ENCODE measurements around the gene G0S2. TPM values are rescaled to one million over a fixed set of nuclear protein-coding genes. Genes with fewer than 3 reads are reported as not detected.

G0S2 gene
- total and polyA plus RNA-seq, 10 of the 15 experiments (the other 5 are each of a cell fraction or from before 2014, with no cell fraction given), result 0.07 to 0.51 (median 0.23) TPM

GRCh38 chr1:209647156-209647555, 28.1 kb upstream of the G0S2 start:
- ChIA-PET CTCF (interaction anchor here (1.0 to 2.3 kb wide), 9 partner anchors 16 to 102 kb away, joined by 3 to 11 read pairs (median 4); no protein-coding TSS in a partner anchor), RAD21 (ENCODE audit: unreplicated experiment) (interaction anchor here (0.6 to 15.7 kb wide), 2 partner anchors 28 to 1661 kb away, joined by 3 to 195 read pairs; partner anchors contain the start of gene G0S2), SMC1A (ENCODE audit: uncharacterized antibody, unreplicated experiment) (interaction anchor here (1.3 to 17.6 kb wide), 3 partner anchors 7 to 40 kb away, joined by 3 to 261 read pairs (median 7); partner anchors contain the start of gene G0S2), POLR2A (no interaction called here)
- no peaks in the 10 kb centered on the region for H3K79me2 ChIP-seq (ENCODE audit: control insufficient read depth, insufficient read depth, low read length)
- H3K9me3 ChIP-seq (replicated peaks; ENCODE audit: control insufficient read depth, insufficient read depth, low read length), result no peaks in the 10 kb centered on the region
- 47% methylated on average over 4 of the region's 4 CpGs for WGBS (ENCODE audit: insufficient coverage, insufficient replicate concordance, low lambda C conversion rate, missing lambda C conversion rate)
- no peak overlapping the region for H3K9ac ChIP-seq (ENCODE audit: control insufficient read depth, insufficient read depth, low read length)
- intact Hi-C loops (cut with micrococcal nuclease; ENCODE audit: unreplicated experiment) (loop anchor here (5.0 kb wide), 1 partner anchor 40 kb away; no protein-coding TSS in a partner anchor), in situ Hi-C loops (cut with MboI) (no loop called here)
- no peaks in the 10 kb centered on the region; a peak in 1 of 4 replicates for H3K27me3 ChIP-seq (replicated peaks in 1 of 2; ENCODE audit: control insufficient read depth in 2 of 2, insufficient read depth in 2 of 2, low read length in 1 of 2)
- H3K36me3 ChIP-seq (ENCODE audit: control insufficient read depth in 2 of 2, insufficient read depth in 2 of 2, low read length in 1 of 2), result no peaks in the 10 kb centered on the region
- H3K4me1 ChIP-seq (ENCODE audit: control insufficient read depth, insufficient read depth, low read length), result peaks cover under 1% of the 10 kb centered on the region; the same call in 1 of the 2 replicates
- H4K20me1 ChIP-seq (ENCODE audit: control insufficient read depth, insufficient read depth), result no peaks in the 10 kb centered on the region
- no peak for FAIRE-seq
- H3K4me2 ChIP-seq (ENCODE audit: control insufficient read depth, insufficient read depth), result no peak overlapping the region
- no peak overlapping the region for H3K4me3 ChIP-seq
- BruUV-seq (replicated peaks), result no TSS peak
- no peak for ATAC-seq
- no peak for TF ChIP-seq EP300 (IDR thresholded peaks at IDR 0.05; ENCODE audit: borderline replicate concordance in 1 of 2, control insufficient read depth in 1 of 2, low read depth in 2 of 2, low read length in 2 of 2)
- TF ChIP-seq JUND (IDR thresholded peaks at IDR 0.05; ENCODE audit: low read depth, low read length), result no peak
- no peak for TF ChIP-seq EED (IDR thresholded peaks at IDR 0.05; ENCODE audit: low read depth)
- TF ChIP-seq ZNF207 (IDR thresholded peaks at IDR 0.05; ENCODE audit: borderline replicate concordance), result no peak
- TF ChIP-seq RB1 (IDR thresholded peaks at IDR 0.05; ENCODE audit: borderline replicate concordance), result no peak
- TF ChIP-seq CBX3 (IDR thresholded peaks at IDR 0.05; ENCODE audit: borderline replicate concordance, low read depth), result no peak
- TF ChIP-seq NR2F1 (conservative IDR thresholded peaks at IDR 0.05), result no peak
- H3K27ac ChIP-seq (ENCODE audit: control insufficient read depth, insufficient read depth), result no peak overlapping the region
- no peak for DNase-seq (ENCODE audit: low read depth, low spot score)
- H2AFZ ChIP-seq (ENCODE audit: control insufficient read depth, low read depth, low read length), result no peak overlapping the region

- DNase-seq (ENCODE audit: low read depth, low spot score) (no peak), ATAC-seq (no peak)
- H3K79me2 ChIP-seq (ENCODE audit: control insufficient read depth, insufficient read depth, low read length), result no peaks in the 10 kb centered on the region
- TF ChIP-seq LARP7 (IDR thresholded peaks at IDR 0.05), result no peak
- TF ChIP-seq NKRF (conservative IDR thresholded peaks at IDR 0.05), result no peak
- TF ChIP-seq PAX5 (IDR thresholded peaks at IDR 0.05; ENCODE audit: borderline replicate concordance, low read depth, low read length), result no peak
- TF ChIP-seq CHD4 (IDR thresholded peaks at IDR 0.05), result no peak
- no peak for TF ChIP-seq NFIC (IDR thresholded peaks at IDR 0.05; ENCODE audit: low read depth, low read length)
- TF ChIP-seq NFYB (IDR thresholded peaks at IDR 0.05; ENCODE audit: insufficient read depth, low read depth, low read length), result no peak
- no peak for TF ChIP-seq ZNF274 (IDR thresholded peaks at IDR 0.05; ENCODE audit: insufficient read depth, insufficient read length)
- no peak for TF ChIP-seq MYC (IDR thresholded peaks at IDR 0.05; ENCODE audit: insufficient read depth, insufficient read length, insufficient replicate concordance, low read length, severe bottlenecking)
- no peak for TF ChIP-seq EGR1 (IDR thresholded peaks at IDR 0.05; ENCODE audit: borderline replicate concordance in 1 of 2, low read depth in 2 of 2, low read length in 2 of 2)
- no peak for TF ChIP-seq GABPA (IDR thresholded peaks at IDR 0.05; ENCODE audit: low read depth)
Measured at GRCh38 chr1:209648346-209648745, 26.9 kb upstream of the G0S2 start.

More at GRCh38 chr1:209648346-209648745, 26.9 kb upstream of the G0S2 start:
- Histone ChIP-seq H2AFZ (ENCODE audit: control insufficient read depth, low read depth, low read length) (no peak overlapping the region), H4K20me1 (ENCODE audit: control insufficient read depth, insufficient read depth) (no peaks in the 10 kb centered on the region), H3K36me3 (ENCODE audit: control insufficient read depth in 2 of 2, insufficient read depth in 2 of 2, low read length in 1 of 2) (no peaks in the 10 kb centered on the region), H3K9ac (ENCODE audit: control insufficient read depth, insufficient read depth, low read length) (no peak overlapping the region), H3K9me3 (replicated peaks; ENCODE audit: control insufficient read depth, insufficient read depth, low read length) (no peaks in the 10 kb centered on the region), H3K4me2 (ENCODE audit: control insufficient read depth, insufficient read depth) (no peak overlapping the region), H3K4me1 (ENCODE audit: control insufficient read depth, insufficient read depth, low read length) (peaks cover 12% of the 10 kb centered on the region), H3K27me3 (replicated peaks in 1 of 2; ENCODE audit: control insufficient read depth in 2 of 2, insufficient read depth in 2 of 2, low read length in 1 of 2) (no peaks in the 10 kb centered on the region; a peak in 1 of 4 replicates), H3K4me3 (no peak overlapping the region), H3K27ac (ENCODE audit: control insufficient read depth, insufficient read depth) (no peak overlapping the region)
- RAD21 ChIA-PET (ENCODE audit: unreplicated experiment), result interaction anchor here (0.7 to 15.7 kb wide), 5 partner anchors 17 to 102 kb away, joined by 3 to 195 read pairs (median 4); partner anchors contain the start of gene G0S2
- in situ Hi-C loops (cut with MboI), result no loop called here
- intact Hi-C loops (cut with micrococcal nuclease; ENCODE audit: unreplicated experiment), result loop anchor here (5.0 kb wide), 1 partner anchor 39 kb away; no protein-coding TSS in a partner anchor
- POLR2A ChIA-PET, result interaction anchor here (1.7 to 3.0 kb wide), 2 partner anchors 12 to 31 kb away, joined by 3 to 12 read pairs; no protein-coding TSS in a partner anchor
- no TSS peak for BruUV-seq (replicated peaks)
- SMC1A ChIA-PET (ENCODE audit: uncharacterized antibody, unreplicated experiment), result interaction anchor here (0.9 to 17.6 kb wide), 7 partner anchors 9 to 100 kb away, joined by 3 to 261 read pairs (median 8); partner anchors contain the start of gene G0S2
- CTCF ChIA-PET, result interaction anchor here (0.8 to 3.3 kb wide), 5 partner anchors 10 to 100 kb away, joined by 3 to 14 read pairs (median 6); no protein-coding TSS in a partner anchor
- FAIRE-seq, result no peak

Data from GM12878 (cell line).